Stimulated activated CD4-positive, alpha-beta T cell treated with anti-CD3 and anti-CD28 coated beads, TNF-alpha, amount 100 ng/mL, for 4 hours (primary cell): ENCODE measurements around the gene GDF15.

Experiments
- DNase-seq, 3 experiments: peaks; one replicate each; pipeline ENCODE4 v3.0.0-alpha.2; 2020; ENCODE audit warnings: low read depth in 3 of 3

Gene GDF15

GRCh38 chr19:18418483-18419194 is 32.7 kb downstream of the GDF15 start:
- no peak for DNase-seq

- DNase-seq, result peak in 2 of 3 experiments; percentile 40 to 43
Measured at GRCh38 chr19:18419195-18419698, 33.3 kb downstream of the GDF15 start, which contains the start of gene SSBP4. SSBP4 (plus strand) TSS chr19:18419398; CDS start chr19:18419649, 251 bp downstream.

GRCh38 chr19:18419699-18420460 is 33.9 kb downstream of the GDF15 start:
- DNase-seq, result no peak

DNA sequence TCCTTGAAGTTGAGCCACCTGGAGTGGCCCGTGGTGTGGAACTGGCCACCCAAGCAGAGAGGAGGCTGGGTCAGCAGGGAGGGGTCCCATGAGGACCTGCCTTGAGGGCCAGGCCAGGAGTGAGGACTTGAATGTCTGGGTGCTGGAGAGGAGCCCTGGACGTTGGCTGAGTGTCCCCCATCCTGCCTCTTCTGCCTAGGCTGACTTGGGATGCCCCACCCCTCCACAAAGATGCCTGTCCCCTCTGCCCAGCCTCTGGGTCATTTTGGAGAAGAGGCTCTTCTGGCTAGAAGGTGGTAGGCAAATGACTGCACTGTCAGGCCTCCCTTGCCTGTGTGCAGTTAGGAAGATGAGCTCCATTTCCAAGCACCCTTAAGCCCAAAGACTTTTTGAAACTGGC is 35.0 kb downstream of the GDF15 start:
- no peak for DNase-seq

- DNase-seq, result no peak
Measured at GRCh38 chr19:18421371-18421959, 35.5 kb downstream of the GDF15 start.

GRCh38 chr19:18422530-18423191 is 36.7 kb downstream of the GDF15 start:
- no peak for DNase-seq

DNA sequence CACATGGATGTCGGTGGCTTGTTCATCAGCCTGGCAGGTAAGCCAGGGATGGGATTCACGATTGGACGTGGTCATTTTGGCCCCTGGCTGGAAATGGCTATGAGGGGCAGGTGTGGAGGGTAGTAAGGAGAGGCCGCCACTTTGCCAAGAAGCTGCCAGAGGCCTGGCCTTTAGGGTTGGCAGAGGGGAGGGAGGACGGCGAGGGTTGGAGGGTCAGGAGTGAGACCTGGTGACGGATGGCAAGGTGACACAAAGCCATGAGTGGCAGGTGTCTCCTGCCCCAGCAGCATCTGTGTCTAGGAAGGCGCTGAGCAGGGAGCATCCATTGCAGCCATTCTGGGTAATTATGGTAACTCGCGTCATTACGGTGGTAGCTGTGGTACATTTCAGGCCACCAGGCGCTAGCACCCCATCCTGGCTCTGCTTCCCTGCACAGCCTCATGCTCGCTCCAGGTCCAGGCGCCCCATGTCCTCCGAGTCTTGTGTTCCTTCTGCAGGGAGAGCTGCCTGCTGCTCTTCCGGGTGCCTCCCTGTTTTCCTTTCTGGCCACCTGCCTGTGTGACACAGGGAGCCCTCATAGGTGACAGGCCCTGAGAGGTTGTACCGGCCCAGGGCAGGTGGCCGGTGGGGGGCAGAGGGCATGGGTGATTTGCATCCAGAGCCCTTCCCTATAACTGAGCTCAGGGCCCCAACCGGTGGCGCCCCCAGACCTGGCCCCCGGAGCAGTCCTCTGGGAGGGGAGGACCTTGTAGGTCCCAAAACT is 37.5 kb downstream of the GDF15 start:
- no peak for DNase-seq

DNA sequence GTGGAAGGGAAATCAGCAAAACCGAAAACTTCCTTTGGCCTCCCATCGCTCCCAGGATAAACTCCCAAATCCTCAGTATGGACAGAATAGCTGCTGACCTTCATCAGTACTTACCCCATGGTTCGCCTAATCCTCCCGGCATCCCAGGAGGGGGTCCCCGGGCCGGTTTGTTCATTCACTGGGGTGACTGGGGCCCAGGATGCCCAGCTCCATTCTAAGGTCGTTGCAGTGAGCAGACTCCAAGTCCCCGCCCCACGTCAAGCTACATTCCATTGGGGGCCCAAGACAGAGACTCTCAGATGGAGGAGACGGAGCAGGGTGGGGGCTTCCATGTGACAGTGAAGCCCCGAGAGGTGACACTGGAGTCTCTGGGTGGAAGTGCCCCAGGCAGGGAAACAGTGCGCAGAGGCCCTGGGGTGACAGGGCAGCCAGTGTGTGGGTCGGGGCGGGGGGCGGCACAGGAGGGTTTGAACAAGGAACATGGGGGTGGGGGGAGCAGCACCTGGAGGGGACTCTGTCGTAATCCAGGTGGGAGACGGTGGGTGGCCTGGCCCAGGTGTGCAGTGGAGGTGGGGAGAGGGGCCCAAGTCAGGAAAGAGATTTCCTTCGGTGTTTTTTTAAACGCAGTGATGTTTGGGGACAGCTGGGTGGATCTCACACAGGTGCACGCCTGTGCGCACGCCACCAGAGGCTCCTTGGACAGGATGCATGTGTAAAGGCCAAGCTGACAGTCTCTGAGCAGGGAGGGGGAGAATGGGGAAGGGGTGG is 38.3 kb downstream of the GDF15 start:
- no peak for DNase-seq

GRCh38 chr19:18424890-18425514 is 39.0 kb downstream of the GDF15 start:
- no peak for DNase-seq

- no peak for DNase-seq
Measured at GRCh38 chr19:18425515-18426415, 39.8 kb downstream of the GDF15 start.

GRCh38 chr19:18426416-18426767 is 40.4 kb downstream of the GDF15 start:
- DNase-seq, result no peak

DNA sequence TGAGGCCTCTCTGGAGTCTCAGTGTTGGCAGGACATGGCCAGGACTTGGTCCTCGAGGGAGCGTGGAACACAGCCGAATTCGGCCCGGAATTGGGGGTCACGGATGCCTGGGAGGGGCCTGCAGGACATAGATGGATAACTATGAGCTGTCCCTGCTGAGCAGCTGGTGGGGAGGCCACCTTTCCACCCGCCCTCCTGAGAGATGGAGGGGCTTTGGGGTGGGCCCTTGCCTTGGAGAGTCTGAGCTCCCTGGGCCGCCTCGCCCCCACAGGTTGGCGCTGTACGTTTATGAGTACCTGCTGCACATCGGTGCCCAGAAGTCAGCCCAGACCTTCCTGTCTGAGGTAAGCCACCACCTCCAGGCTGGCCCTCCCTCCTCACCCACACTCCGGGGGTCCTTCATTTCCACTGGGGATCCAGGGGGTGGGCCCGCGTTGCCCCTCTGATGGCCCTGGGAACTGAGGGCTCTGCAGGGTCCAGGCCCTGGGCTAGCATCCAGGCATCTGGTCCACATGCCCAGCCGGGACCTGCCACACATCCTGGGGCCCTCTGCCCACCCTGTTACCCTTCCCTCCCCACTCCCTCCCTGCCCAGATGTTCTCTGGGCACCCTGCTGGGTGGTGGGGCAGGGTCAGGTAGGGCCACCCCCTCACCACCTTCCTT is 41.3 kb downstream of the GDF15 start:
- DNase-seq, result no peak

DNA sequence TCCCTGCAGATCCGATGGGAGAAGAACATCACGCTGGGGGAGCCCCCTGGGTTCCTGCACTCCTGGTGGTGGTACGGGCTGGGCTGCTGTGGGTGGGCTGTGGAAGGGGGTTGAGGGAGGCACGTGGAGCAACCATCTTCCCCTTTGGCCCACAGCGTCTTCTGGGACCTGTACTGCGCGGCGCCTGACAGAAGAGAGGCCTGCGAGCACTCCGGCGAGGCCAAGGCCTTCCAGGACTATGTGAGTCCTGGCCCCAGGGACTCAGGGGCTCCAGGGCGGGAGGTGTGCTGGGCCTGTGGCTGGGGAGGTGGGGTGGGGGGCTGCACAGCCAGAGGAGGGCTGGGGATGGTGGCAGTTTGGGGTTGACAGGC is 41.8 kb downstream of the GDF15 start:
- no peak for DNase-seq

GRCh38 chr19:18428173-18428786 is 42.3 kb downstream of the GDF15 start:
- no peak for DNase-seq

DNA sequence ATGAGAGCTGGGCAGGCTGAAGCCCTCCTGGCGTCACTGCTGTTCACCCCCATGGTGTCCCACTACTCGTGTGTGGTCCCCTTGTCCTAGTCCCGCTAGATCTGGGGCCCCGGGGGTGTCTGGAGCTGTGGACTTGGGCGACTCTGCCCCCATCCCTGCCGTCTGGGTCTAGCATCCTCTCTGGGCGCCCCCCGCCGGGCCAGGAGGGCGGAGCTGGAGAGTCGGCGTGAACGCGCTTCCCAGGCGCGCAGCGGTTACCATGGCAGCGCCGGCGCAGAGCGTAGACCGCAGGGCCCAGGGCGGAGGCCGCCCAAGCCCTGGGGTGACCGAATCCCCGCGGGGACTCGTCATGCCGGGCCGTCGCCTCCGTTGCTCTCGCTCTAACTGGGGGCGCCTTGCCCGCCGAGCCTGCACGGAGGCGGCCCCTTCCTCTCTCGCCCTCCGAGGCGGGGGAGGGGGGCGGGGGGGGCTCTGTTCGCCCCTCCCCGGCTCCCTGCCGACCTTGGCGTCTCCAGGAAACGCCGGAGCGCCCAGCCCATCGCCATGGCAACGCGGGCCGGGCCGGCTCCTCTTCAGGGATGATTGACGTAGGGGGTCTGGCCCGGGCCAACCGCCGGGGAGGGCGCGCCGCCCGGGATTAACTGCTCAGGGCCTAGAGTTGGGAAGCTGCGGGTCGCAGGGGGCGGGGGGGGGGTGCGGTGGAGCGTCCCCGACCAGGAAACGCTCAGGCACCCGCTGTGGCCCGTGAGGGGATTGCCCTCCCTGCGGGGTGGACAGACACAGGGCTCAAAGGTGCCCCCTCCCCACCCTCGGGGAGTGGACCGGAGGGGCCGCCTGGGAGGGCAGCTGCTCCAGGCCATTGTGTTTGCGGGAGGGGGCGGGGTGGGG is 43.1 kb downstream of the GDF15 start:
- DNase-seq, result peak in 2 of 3 experiments; percentile 52 to 57

GRCh38 chr19:18429717-18430416 is 43.9 kb downstream of the GDF15 start:
- DNase-seq, result no peak
